HG03439 (cell line): Measurements from ENCODE around the gene HSPG2.
"Not testable (repeated sequence)": the region's sequence is repeated elsewhere in the genome, so short reads cannot be mapped to it uniquely, and the experiment has no call there.

Source experiments
- ATAC-seq: cut with Tn5 transposase; IDR thresholded peaks from one replicate; pipeline ENCODE4 v1.9.1; 2021; ENCODE audit warnings: mild to moderate bottlenecking, moderate library complexity; ENCODE audit not compliant: unreplicated experiment

HSPG2 gene

GRCh38 chr1:21935393-21935804, 1.7 kb downstream of the HSPG2 start:
- no peak for ATAC-seq

- ATAC-seq, result no peak
Observed at GRCh38 chr1:21933397-21934248, 3.5 kb downstream of the HSPG2 start.

- no peak for ATAC-seq
Observed at GRCh38 chr1:21932127-21932526, 5.0 kb downstream of the HSPG2 start.

- ATAC-seq, result no peak
Observed at GRCh38 chr1:21931171-21932093, 5.7 kb downstream of the HSPG2 start.

- no peak for ATAC-seq
Observed at GRCh38 chr1:21930629-21931170, 6.4 kb downstream of the HSPG2 start.

GRCh38 chr1:21930080-21930571, 7.0 kb downstream of the HSPG2 start:
- ATAC-seq, result no peak

GRCh38 chr1:21927533-21928237, 9.4 kb downstream of the HSPG2 start:
- ATAC-seq, result no peak

GRCh38 chr1:21926814-21927532, 10.1 kb downstream of the HSPG2 start:
- no peak for ATAC-seq

GRCh38 chr1:21926065-21926464, 11.0 kb downstream of the HSPG2 start:
- no peak for ATAC-seq

GRCh38 chr1:21925334-21925940, 11.7 kb downstream of the HSPG2 start:
- ATAC-seq, result no peak

GRCh38 chr1:21924503-21925005, 12.6 kb downstream of the HSPG2 start:
- ATAC-seq, result no peak

- ATAC-seq, result no peak
Observed at GRCh38 chr1:21922090-21923013, 14.8 kb downstream of the HSPG2 start.

GRCh38 chr1:21921100-21921875, 15.8 kb downstream of the HSPG2 start:
- ATAC-seq, result no peak

- ATAC-seq, result no peak
Observed at GRCh38 chr1:21919520-21919919, 17.6 kb downstream of the HSPG2 start.

GRCh38 chr1:21917239-21917631, 19.9 kb downstream of the HSPG2 start:
- ATAC-seq, result not testable (repeated sequence)

GRCh38 chr1:21916447-21917238, 20.5 kb downstream of the HSPG2 start:
- no peak for ATAC-seq
